HG02571 (cell line): ENCODE measurements around the gene COTL1.

Source experiments
- ATAC-seq: cut with Tn5 transposase; IDR thresholded peaks from one replicate; pipeline ENCODE4 v1.9.1; 2021; ENCODE audit warnings: mild to moderate bottlenecking, moderate library complexity; ENCODE audit not compliant: unreplicated experiment

Gene COTL1

DNA sequence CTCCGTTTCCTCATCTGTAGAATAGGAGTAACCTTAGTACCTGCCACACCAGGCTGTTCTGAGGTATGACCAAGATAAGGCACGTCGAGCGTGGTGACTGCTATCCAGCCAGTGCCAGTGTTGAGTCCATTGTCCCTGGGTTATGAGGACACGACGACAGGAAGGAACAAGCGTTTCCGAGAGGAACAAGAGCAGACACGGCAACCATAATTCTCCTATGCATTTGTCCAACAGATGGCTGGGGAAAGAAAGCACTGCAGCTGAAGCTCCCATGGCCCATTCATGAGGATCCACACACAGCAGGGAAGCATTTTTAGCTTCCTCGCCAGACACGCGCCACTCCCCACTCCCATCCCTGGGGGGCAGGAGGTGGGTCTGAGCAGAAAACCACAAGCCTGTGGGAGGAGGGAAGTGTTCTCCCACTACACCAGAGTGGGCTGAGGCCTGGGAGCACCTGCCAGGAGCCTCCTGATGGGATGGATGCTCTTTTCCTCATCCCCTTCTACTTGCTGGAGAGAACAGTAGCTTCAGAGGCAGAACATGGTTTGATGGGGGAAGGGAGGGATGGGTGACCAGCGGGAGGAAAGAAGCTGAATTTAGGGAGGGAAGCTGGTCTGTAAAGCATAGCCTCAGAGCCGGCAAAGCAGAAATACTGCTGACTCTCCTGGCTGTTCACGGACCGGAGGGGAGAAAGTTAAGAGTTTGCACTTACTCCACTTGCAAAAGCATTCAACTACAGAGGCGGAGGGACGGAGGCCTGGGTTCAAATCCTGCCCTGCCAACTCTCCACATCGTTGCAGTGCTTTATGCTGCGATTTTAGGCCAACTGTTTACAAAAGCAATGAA lies 2.7 kb downstream of the COTL1 start:
- ATAC-seq: no peak

GRCh38 chr16:84614623-84614967 lies 3.3 kb downstream of the COTL1 start:
- ATAC-seq: no peak

- ATAC-seq: no peak
Observed at GRCh38 chr16:84614073-84614459, 3.8 kb downstream of the COTL1 start.

DNA sequence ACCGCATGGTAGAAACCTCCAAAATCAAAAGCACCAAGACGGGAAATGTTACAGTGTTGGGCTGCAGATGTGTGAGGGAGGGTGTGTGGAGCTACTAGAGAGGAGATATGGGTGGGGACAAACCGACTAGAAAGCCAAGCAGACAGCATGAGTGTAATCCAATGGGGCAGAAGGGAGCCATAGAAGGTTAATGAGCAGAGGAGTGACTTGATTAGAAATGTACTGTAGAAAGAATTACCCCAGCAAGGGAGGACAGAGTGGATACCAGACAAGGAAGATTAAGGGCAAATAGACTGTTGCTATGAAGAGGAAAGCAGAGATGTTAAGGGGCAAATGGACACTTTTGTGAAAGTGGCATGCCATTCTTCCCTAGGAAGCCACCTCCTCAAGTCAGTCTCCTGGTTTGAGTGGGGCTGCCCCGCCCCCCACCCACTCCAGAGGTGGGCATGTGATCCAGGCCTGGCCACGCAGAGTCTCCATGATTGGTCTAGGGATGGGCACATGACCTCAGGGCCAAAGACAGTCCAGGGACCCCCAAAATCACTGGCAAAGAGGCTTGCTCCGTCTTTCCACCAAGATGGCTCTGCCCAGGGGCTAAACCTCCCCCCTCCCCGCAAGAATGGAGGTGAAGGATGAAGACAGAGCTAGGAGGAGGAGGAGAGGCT lies 4.3 kb downstream of the COTL1 start:
- no peak for ATAC-seq

DNA sequence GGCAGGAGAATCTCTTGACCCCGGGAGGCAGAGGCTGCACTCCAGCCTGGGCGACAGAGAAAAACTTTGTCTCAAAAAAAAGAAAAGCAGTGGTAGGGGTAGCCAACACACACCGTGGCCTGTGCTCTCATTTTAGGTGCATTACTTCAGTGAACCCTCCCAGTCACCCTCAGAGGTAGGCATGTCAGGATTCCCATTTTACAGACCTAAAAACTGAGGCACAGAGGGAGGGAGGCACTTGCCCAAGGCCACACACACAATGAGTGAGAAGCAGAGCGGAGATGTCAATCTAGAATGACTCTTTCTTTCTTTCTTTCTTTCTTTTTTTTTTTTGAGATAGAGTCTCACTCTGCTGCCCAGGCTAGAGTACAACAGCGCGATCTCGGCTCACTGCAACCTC lies 5.2 kb downstream of the COTL1 start:
- no peak for ATAC-seq

DNA sequence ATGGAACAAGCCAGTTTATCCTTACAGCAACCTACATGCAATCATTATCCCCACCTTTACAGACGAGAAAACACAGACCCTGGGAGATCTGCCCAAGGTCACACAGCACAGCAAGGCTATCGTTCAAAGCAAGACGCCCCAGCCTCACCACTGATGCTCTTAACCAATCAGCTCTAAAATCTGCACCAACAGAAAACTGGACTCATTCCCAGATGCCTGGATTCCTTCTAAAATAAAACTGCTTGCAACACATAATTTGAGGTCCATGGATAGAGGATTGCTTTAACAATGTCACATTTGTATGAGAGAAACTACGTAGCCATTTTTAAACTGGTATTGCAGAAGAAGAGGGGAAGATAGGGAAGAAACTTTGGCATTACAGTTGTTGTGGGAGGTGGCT lies 6.8 kb downstream of the COTL1 start:
- no peak for ATAC-seq

DNA sequence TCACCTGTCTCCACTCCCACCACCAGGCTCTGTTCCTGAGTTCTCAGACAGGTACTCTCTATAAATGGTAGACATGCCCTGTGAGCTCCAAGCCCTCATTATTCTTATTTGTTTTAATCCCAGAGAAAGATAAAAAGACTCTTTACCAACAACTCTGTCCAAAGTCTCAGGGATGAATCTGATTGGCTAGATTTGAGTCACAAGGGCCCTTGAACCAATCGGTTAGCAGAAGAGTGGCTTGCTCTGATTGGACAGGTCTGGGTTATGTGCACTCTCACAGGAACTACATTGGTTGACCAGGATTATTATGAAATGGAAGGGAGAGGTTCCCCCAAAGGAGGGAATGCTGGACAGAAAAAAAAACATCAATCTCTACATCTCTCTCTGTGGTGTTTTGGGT lies 7.5 kb downstream of the COTL1 start:
- ATAC-seq: no peak

- no peak for ATAC-seq
Observed at GRCh38 chr16:84609563-84610177, 8.2 kb downstream of the COTL1 start.

DNA sequence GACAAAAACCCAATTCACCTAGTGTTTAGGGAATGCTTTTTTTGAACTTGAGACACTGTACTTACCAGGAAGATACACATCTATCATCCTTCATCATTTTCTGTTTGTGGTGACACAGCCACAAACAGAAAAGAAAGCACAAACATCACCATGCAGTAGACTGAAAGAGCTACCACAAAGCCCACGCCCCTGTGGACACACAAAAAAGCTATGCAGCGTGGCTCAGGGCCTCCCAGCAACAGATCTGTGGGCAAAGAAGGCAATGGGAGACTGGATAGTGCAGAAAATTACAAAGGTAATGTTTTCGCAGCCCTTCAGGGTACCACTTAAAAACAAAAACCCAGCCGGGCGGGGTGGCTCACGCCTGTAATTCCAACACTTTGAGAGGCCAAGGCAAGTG lies 9.6 kb downstream of the COTL1 start:
- ATAC-seq: no peak

- peak; percentile 45 for ATAC-seq
Observed at GRCh38 chr16:84607694-84608093, 10.2 kb downstream of the COTL1 start.

DNA sequence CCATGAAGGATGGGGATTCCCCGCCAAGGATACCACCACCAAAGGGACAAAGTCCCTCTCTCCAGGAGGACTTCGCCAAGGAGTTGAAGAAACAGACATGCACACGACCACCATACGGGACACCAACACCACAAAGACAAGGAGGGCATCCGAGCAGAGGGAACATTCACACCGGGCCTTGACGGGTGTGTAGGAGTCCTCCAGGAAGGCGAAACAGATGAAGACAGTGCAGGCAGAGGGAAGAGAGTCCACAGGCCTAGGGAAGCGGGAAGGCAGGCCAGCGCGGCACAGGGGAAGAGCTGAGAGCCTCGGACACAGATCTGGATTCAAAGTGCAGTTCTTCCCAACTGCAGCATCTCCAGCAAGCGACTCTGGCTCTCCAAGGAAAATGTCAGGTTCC lies 10.8 kb downstream of the COTL1 start:
- ATAC-seq: no peak

DNA sequence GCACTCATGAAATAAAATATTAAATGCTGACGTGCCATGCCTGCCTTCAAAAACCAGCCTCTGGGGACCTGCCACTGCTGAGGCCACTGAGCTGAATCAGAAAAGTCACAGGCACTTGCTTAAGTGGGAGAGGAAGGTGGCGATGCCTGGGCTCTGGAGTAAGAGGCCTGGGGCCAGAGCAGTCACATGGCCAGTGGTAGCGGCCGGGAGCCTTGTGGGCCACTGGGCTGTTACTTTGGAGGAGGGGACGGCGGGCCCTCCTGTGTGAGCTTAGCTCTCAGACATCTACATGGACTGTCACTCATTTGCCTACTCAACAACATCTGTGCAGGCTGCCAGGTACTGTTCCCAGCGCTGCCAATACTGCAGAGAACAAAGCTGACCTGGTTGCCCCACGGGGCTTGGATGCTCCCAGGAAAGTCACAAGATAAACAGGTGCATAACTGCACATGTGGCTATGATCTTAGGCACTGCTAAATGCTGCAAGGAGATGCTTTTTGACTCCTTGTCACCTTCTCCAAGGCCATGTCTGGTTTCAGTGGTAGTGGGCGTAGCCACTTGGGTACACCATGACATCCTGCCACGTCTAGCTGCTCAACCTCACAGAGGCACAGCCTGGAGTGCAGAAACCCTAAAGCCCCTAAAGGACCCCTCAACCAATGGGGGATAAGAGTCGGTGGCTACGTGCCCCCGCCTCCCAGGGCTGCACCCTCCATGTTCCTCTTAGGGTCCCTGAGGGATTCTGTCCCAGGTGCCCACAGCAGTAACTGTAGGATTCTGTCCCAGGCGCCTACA lies 11.6 kb downstream of the COTL1 start:
- ATAC-seq: no peak

DNA sequence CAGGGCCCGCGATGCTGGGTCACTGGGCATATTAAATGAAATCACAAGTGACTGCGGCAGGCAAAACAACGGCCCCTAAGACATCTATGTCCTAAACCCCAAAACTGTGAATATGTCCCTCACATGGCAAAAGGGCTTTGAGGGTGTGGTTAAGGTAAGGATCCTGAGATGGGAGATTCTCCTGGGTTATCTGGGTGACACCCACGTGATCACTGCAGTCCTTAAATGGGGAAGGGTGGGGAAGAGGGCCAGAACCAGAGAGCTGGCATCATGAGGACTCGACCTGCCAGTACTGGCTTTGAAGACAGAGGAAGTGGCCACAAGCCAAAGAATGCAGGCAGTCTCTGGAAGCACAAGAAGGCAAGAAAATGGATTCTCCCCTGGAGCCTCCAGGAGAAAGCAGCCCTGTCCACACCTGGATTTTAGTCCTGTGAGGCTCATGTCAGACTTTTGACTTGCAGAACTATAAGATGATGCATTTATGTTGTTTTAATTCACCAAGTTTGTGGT lies 12.5 kb downstream of the COTL1 start:
- no peak for ATAC-seq

DNA sequence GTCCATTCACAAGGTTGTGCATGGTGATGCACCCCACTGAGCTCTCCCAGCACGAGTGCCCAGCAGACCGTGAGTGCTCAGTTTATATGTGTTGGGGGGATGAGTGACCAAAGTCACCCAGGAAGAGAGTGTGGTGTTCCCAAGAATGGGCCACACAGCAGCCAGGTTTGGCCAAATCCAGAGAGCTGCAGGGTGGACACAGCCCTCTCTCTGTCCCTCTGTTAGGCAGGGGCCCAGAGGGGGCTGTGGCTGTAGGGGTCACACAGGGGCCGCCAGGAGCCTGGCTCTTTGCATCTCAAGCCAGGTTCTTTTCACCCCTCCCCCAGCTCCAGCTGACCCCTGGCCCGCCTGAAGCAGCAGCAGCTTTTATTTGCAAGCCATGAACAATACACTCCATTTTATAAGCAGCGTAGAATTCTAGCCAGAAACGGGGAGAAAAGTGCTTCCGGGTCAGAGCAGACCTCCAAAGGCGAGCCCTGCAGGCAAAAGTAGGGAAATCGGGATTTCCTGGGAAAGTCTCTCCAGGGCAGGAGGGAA lies 13.3 kb downstream of the COTL1 start:
- ATAC-seq: no peak

DNA sequence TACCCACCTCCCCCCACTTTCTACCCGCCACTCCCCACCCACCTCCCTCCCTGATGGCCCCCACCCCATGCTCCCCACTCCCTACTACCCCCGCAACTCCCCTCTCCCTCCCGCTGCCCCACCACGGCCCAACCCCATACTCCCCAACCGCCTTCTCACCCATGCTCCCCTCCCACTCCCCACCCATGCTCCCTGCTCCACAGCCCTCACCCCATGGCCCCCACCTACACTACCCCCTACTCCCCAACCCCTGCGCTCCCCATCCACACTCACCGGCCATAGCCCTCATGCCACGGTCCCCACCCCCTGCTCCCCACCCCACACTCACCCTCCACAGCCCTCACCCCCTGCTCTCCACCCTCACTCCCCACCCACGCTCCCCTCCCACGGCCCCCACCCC lies 13.9 kb downstream of the COTL1 start:
- no peak for ATAC-seq

DNA sequence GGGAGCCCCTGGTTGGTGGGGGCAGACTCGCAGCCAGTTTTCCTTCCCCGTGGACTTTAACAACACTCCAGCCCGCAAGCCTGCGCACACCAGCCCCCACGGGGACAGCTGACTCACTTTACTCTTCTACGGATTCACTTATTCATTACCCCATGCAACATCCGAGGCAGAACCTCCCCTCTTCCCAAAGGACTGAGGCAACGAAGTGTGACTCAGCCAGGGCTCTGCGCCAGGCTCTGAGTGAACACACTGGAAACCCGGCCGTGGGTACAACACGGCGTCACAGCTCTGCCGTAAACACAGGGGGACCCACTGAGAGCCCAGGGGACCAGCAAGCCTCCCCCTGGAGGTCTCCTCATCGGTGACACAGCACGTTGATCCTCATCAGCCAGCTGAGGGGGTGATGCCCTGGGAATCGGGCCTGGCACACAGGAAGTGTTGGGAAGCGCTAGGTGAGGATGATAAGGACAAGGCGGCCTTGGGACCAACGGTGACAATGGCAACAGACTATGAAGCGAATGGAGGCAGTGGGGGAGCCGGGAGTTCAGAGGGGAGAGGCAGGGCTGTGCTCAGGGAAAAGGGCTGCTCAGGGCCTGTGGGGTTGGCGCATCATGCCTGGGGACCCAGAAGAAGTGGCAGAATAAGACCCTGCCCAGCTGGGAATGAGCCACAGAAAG lies 14.6 kb downstream of the COTL1 start:
- ATAC-seq: no peak

- peak; percentile 59 for ATAC-seq
Observed at GRCh38 chr16:84600343-84601229, 17.3 kb downstream of the COTL1 start.

DNA sequence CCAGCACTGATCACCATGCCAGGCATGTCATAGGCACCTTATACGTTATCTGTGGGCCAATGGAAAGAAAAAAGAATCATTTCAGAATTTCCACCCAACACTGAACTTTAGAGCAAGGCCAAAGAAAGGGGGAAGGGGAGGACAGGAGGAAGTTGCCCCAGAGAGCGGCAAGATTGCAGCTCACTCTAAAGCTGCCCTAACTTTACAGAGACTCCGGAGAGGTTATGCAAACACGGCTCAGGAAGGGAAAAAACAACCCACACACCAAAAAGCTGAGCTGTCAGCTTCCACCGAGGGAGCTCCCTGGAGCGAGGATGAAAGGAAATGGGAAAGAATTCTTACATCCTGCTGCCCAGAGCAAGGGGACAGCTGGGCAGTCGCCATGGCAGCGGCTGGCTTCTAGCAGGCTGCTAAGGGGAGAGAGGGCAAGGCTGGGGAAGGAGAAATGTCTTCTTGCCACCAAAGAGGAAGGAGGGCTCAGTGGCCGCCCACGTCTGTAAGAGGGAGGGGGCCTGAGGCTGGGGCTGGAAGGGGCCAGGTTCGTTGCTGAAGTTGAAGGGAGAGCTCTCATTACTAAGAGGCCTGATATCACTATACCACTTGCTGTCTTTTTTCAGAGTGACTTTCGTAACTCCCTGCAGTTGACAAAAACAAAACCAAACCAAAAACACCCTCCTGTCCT lies 18.2 kb downstream of the COTL1 start:
- ATAC-seq: no peak

DNA sequence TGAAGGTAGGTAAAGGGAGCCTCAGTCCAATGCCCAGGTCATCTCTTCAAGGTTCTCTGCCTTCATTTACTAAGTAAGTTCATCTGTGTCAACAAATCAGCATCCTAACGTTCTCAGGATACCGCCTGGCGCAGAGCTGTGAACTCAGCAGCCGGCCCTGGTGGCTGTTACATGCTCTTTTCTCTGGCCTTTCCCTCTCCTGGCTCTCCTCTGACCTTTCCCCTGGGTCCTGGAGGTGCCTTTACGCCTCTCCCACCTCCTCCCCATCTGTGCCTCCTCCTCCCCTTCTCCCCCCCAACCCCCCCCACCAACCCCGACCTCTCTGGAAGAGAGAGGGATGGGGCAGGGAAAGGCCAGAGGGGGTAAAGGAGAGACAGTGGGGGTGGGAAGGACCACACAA lies 19.5 kb downstream of the COTL1 start:
- ATAC-seq: no peak
